Naive thymus-derived CD4-positive, alpha-beta T cell (primary cell): ENCODE data around the gene LMOD2. TPM values are rescaled to one million over a fixed set of nuclear protein-coding genes. Genes with fewer than 3 reads are reported as not detected.

Source experiments
- ATAC-seq: fragments of 150-1000 bp; cut with Tn5 transposase; 2 replicates; pipeline ENCODE4 v1.10.0; 2021; ENCODE audit warnings: mild to moderate bottlenecking, moderate library complexity
- CTCF ChIA-PET: fragments of 350-600 bp; sonication (Branson Sonifier 250); formaldehyde crosslinking; loops from one replicate; lab custom pipeline; 2021; ENCODE audit warnings: antibody characterized with exemption; lab: Charles Lee
- POLR2A ChIA-PET: fragments of 350-600 bp; sonication (Branson Sonifier 250); formaldehyde crosslinking; loops from one replicate; lab custom pipeline; 2021; ENCODE audit warnings: antibody characterized with exemption, inconsistent platforms; lab: Charles Lee
- DNase-seq, 9 donors: peaks; one replicate each; pipeline versions ENCODE4 v3.0.0 to v3.0.0-alpha.2; 2020 to 2022; ENCODE audit warnings: mixed read lengths in 1 of 9
- H3K27ac ChIP-seq: one replicate; pipeline ENCODE4 v1.7.0; 2013; ENCODE audit warnings: mild to moderate bottlenecking, low read depth, low read length, moderate library complexity
- H3K27me3 ChIP-seq, 2 donors: one replicate each; pipeline ENCODE4 v1.7.0; 2013; ENCODE audit warnings: low read length in 2 of 2, mild to moderate bottlenecking in 2 of 2, moderate library complexity in 2 of 2; ENCODE audit not compliant: control insufficient read depth in 2 of 2, insufficient read depth in 2 of 2
- H3K36me3 ChIP-seq, 3 experiments: 1 replicate in 2 of 3; 2 replicates in 1 of 3; pipeline ENCODE4 v1.7.0; 2013; ENCODE audit warnings: low read length in 3 of 3, mild to moderate bottlenecking in 3 of 3, moderate library complexity in 1 of 3; ENCODE audit not compliant: insufficient read depth in 3 of 3, control insufficient read depth in 2 of 3
- H3K4me1 ChIP-seq, 2 donors: one replicate each; pipeline ENCODE4 v1.7.0; 2013; ENCODE audit warnings: low read length in 2 of 2, mild to moderate bottlenecking in 2 of 2, moderate library complexity in 1 of 2; ENCODE audit not compliant: control insufficient read depth in 2 of 2, insufficient read depth in 2 of 2
- H3K4me3 ChIP-seq: 2 replicates; pipeline ENCODE4 v1.7.0; 2013; ENCODE audit warnings: mild to moderate bottlenecking, low read length
- H3K9me3 ChIP-seq, 3 experiments: 1 replicate in 2 of 3; 2 replicates in 1 of 3; pipeline ENCODE4 v1.7.0; 2013; ENCODE audit warnings: low read length in 3 of 3; ENCODE audit not compliant: control insufficient read depth in 2 of 3
- H3K27ac Mint-ChIP-seq, 9 donors: one replicate each; pipeline ENCODE4 v1.8.0; 2020 to 2022; ENCODE audit warnings: mixed read lengths in 9 of 9, mild to moderate bottlenecking in 8 of 9, moderate library complexity in 5 of 9, inconsistent platforms in 2 of 9
- H3K27me3 Mint-ChIP-seq, 5 donors: one replicate each; pipeline ENCODE4 v1.8.0; 2021 to 2022; ENCODE audit warnings: mixed read lengths in 5 of 5, mild to moderate bottlenecking in 1 of 5
- H3K36me3 Mint-ChIP-seq, 5 donors: one replicate each; pipeline ENCODE4 v1.8.0; 2020 to 2022; ENCODE audit warnings: mixed read lengths in 5 of 5, mild to moderate bottlenecking in 3 of 5, inconsistent platforms in 1 of 5
- H3K4me1 Mint-ChIP-seq, 7 donors: one replicate each; pipeline ENCODE4 v1.8.0; 2020 to 2022; ENCODE audit warnings: mixed read lengths in 7 of 7, mild to moderate bottlenecking in 3 of 7, inconsistent platforms in 1 of 7
- H3K4me3 Mint-ChIP-seq, 10 donors: one replicate each; pipeline ENCODE4 v1.8.0; 2020 to 2022; ENCODE audit warnings: mild to moderate bottlenecking in 10 of 10, mixed read lengths in 10 of 10, moderate library complexity in 6 of 10, inconsistent platforms in 2 of 10
- H3K9me3 Mint-ChIP-seq, 11 donors: one replicate each; pipeline ENCODE4 v1.8.0; 2020 to 2022; ENCODE audit warnings: mixed read lengths in 11 of 11, mild to moderate bottlenecking in 4 of 11, inconsistent platforms in 1 of 11, moderate library complexity in 1 of 11
- intact Hi-C, 2 donors: fragments of 100-400 bp; cut with micrococcal nuclease; formaldehyde crosslinking; loops; one replicate each; pipeline ENCODE4 v1.15.1; 2023
- polyA plus RNA-seq, 2 donors: library from polyadenylated mRNA; unstranded; fragments of 300-500 nt; fragmentation: Illumina TruSeq; gene quantifications; one replicate each; pipeline ENCODE4 v1.2.3, GENCODE V29; 2021
- total RNA-seq, 6 experiments: library from RNA in 5 of 6; stranded (reverse) in 5 of 6; gene quantifications; 1 replicate in 5 of 6; 2 replicates in 1 of 6; pipeline ENCODE4 v1.2.3 and lab custom pipeline; 2021 to 2026

LMOD2 gene
- total and polyA plus RNA-seq, 7 experiments from 2014 or later = 0.13 to 0.44 TPM; not detected in 5

- no peaks in the 10 kb centered on the region for H3K9me3 ChIP-seq
- no peak overlapping the region for H3K4me3 Mint-ChIP-seq
- no peaks in the 10 kb centered on the region for H3K36me3 ChIP-seq
- intact Hi-C loops = no loop called here
- peaks cover 0 to 3% (median 0%) of the 10 kb centered on the region in 7 donors for H3K4me1 Mint-ChIP-seq
- H3K27ac Mint-ChIP-seq = no peak overlapping the region
- POLR2A ChIA-PET = no interaction called here
- no peak for DNase-seq
- CTCF ChIA-PET = no interaction called here
- peaks cover 14 to 39% (median 26%) of the 10 kb centered on the region in 5 donors for H3K27me3 Mint-ChIP-seq
- H3K4me3 ChIP-seq = no peak overlapping the region
- no peak overlapping the region for H3K27ac ChIP-seq
- H3K4me1 ChIP-seq = no peaks in the 10 kb centered on the region
- H3K36me3 Mint-ChIP-seq = peaks cover 0 to 4% (median 0%) of the 10 kb centered on the region in 5 donors
- no peak for ATAC-seq
- H3K9me3 Mint-ChIP-seq = no peaks in the 10 kb centered on the region
- no peaks in the 10 kb centered on the region for H3K27me3 ChIP-seq
These were observed 7.1 kb downstream of the LMOD2 start for GRCh38 chr7:123662755-123663154.

GRCh38 chr7:123663200-123663599 lies 7.5 kb downstream of the LMOD2 start:
- no peaks in the 10 kb centered on the region for H3K9me3 Mint-ChIP-seq
- H3K4me3 Mint-ChIP-seq = no peak overlapping the region
- peaks cover 0 to 3% (median 0%) of the 10 kb centered on the region in 7 donors for H3K4me1 Mint-ChIP-seq
- CTCF ChIA-PET = no interaction called here
- H3K36me3 ChIP-seq = no peaks in the 10 kb centered on the region
- no peak overlapping the region for H3K27ac ChIP-seq
- POLR2A ChIA-PET = no interaction called here
- no peak overlapping the region for H3K4me3 ChIP-seq
- no peak overlapping the region for H3K27ac Mint-ChIP-seq
- no peak for DNase-seq
- intact Hi-C loops = no loop called here
- H3K27me3 Mint-ChIP-seq = peaks cover 14 to 39% (median 26%) of the 10 kb centered on the region in 5 donors
- no peaks in the 10 kb centered on the region for H3K4me1 ChIP-seq
- no peaks in the 10 kb centered on the region for H3K9me3 ChIP-seq
- no peaks in the 10 kb centered on the region for H3K27me3 ChIP-seq
- ATAC-seq = no peak
- peaks cover 0 to 4% (median 0%) of the 10 kb centered on the region in 5 donors for H3K36me3 Mint-ChIP-seq

GRCh38 chr7:123665157-123665556 lies 9.5 kb downstream of the LMOD2 start:
- Mint-ChIP-seq H3K27ac (no peak overlapping the region), H3K4me3 (no peak overlapping the region), H3K4me1 (peaks cover 0 to 3% (median 0%) of the 10 kb centered on the region in 7 donors), H3K27me3 (peaks cover 8 to 32% (median 19%) of the 10 kb centered on the region in 5 donors), H3K36me3 (peaks cover 0 to 4% (median 0%) of the 10 kb centered on the region in 5 donors), H3K9me3 (peaks cover 0 to 2% (median 0%) of the 10 kb centered on the region in 11 donors)
- intact Hi-C loops = no loop called here
- ChIA-PET POLR2A (no interaction called here), CTCF (no interaction called here)
- ATAC-seq (no peak), DNase-seq (no peak)
- Histone ChIP-seq H3K27ac (no peak overlapping the region), H3K4me1 (no peaks in the 10 kb centered on the region), H3K9me3 (no peaks in the 10 kb centered on the region), H3K36me3 (no peaks in the 10 kb centered on the region), H3K4me3 (no peak overlapping the region), H3K27me3 (no peaks in the 10 kb centered on the region)

DNA sequence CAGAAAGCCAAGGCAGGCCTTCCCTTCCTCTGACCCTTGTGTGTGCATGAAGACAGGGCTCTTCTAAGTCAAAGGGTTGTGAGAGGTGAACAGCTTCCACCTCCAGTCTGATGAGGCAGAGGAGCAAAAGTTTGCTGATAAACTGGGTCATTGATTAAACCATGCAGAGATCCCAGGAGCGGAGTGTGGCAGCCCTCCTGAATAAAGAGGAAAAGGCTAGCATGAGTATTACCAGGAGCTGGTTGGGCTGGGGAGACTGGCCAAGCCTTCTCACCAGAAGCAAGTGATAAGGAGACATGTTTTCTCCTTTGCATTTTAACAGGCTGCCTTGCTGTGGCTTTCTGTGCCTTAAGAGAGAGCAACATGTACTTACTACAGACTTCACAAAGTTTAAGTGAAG lies 10.2 kb downstream of the LMOD2 start:
- Histone ChIP-seq H3K36me3 (no peaks in the 10 kb centered on the region), H3K4me3 (no peak overlapping the region), H3K27me3 (no peaks in the 10 kb centered on the region), H3K27ac (no peak overlapping the region), H3K4me1 (no peaks in the 10 kb centered on the region), H3K9me3 (no peaks in the 10 kb centered on the region)
- H3K27ac Mint-ChIP-seq = no peak overlapping the region
- ChIA-PET CTCF (no interaction called here), POLR2A (no interaction called here)
- intact Hi-C loops = no loop called here
- ATAC-seq = no peak
- DNase-seq = no peak
- peaks cover 0 to 3% (median 0%) of the 10 kb centered on the region in 7 donors for H3K4me1 Mint-ChIP-seq
- H3K36me3 Mint-ChIP-seq = peaks cover 0 to 4% (median 0%) of the 10 kb centered on the region in 5 donors
- no peak overlapping the region for H3K4me3 Mint-ChIP-seq
- H3K9me3 Mint-ChIP-seq = peaks cover 0 to 2% (median 0%) of the 10 kb centered on the region in 11 donors
- peaks cover 4 to 29% (median 18%) of the 10 kb centered on the region in 5 donors for H3K27me3 Mint-ChIP-seq

GRCh38 chr7:123666492-123666891 lies 10.8 kb downstream of the LMOD2 start:
- intact Hi-C loops = no loop called here
- H3K4me3 ChIP-seq = no peak overlapping the region
- Mint-ChIP-seq H3K27me3 (peaks cover 4 to 23% (median 15%) of the 10 kb centered on the region in 5 donors), H3K9me3 (peaks cover 0 to 2% (median 0%) of the 10 kb centered on the region in 11 donors), H3K36me3 (peaks cover 0 to 4% (median 0%) of the 10 kb centered on the region in 5 donors), H3K27ac (no peak overlapping the region), H3K4me3 (no peak overlapping the region), H3K4me1 (peaks cover 0 to 3% (median 0%) of the 10 kb centered on the region in 7 donors)
- H3K9me3 ChIP-seq = no peaks in the 10 kb centered on the region
- CTCF ChIA-PET = no interaction called here
- no peaks in the 10 kb centered on the region for H3K4me1 ChIP-seq
- ATAC-seq (no peak), DNase-seq (no peak)
- no peaks in the 10 kb centered on the region for H3K27me3 ChIP-seq
- H3K36me3 ChIP-seq = no peaks in the 10 kb centered on the region
- no peak overlapping the region for H3K27ac ChIP-seq
- POLR2A ChIA-PET = interaction anchor here (0.7 kb wide), 1 partner anchor 1345 kb away, joined by 3 read pairs; no protein-coding TSS in a partner anchor

GRCh38 chr7:123669485-123669884 lies 13.8 kb downstream of the LMOD2 start:
- CTCF ChIA-PET = no interaction called here

DNA sequence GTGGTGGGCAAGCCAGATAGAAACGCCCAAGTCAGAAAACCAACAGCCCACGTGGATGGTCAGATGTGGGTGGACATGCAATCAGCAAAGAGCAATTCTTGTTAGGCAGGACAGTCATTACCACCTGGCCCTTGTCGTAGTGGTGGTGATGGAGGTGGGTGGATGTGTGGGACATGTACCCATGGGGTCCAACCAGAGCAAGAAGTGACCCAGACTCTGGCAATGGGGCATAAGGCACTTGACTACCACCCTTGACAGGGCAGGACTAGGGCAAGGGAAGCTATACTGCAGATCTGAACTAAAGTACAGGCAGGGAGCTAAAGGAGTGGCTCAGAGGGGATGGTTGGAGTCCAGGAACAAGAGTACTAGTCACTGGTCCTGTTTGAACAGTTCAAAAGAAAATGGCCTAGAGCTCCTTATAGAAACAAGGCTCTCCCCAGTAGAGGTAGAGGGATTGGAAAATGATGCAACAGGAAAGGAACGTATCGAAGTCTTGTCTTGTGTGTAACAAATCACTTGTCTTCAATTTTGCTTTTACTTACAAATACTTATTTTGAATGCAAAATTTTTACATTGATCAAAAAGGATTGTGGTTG lies 17.6 kb downstream of the LMOD2 start:
- no peak for DNase-seq
- H3K36me3 ChIP-seq = no peaks in the 10 kb centered on the region
- no peak overlapping the region for H3K27ac ChIP-seq
- intact Hi-C loops = no loop called here
- no peak overlapping the region for H3K4me3 ChIP-seq
- H3K9me3 ChIP-seq = no peaks in the 10 kb centered on the region
- no peaks in the 10 kb centered on the region for H3K27me3 ChIP-seq
- no peaks in the 10 kb centered on the region for H3K36me3 Mint-ChIP-seq
- H3K27me3 Mint-ChIP-seq = no peaks in the 10 kb centered on the region
- peaks cover 0 to 2% (median 0%) of the 10 kb centered on the region in 11 donors for H3K9me3 Mint-ChIP-seq
- ChIA-PET CTCF (interaction anchor here (0.6 kb wide), 1 partner anchor 9 kb away, joined by 3 read pairs; no protein-coding TSS in a partner anchor), POLR2A (no interaction called here)
- no peak overlapping the region for H3K4me3 Mint-ChIP-seq
- no peak for ATAC-seq
- H3K4me1 Mint-ChIP-seq = peaks cover 0 to 2% (median 0%) of the 10 kb centered on the region in 7 donors
- H3K27ac Mint-ChIP-seq = peak overlapping the region in 1 of 9 donors; percentile 34
- H3K4me1 ChIP-seq = no peaks in the 10 kb centered on the region

More at GRCh38 chr7:123669485-123669884, 13.8 kb downstream of the LMOD2 start:
- intact Hi-C loops = no loop called here
- Histone ChIP-seq H3K4me1 (no peaks in the 10 kb centered on the region), H3K27ac (no peak overlapping the region), H3K4me3 (no peak overlapping the region), H3K27me3 (no peaks in the 10 kb centered on the region), H3K36me3 (no peaks in the 10 kb centered on the region), H3K9me3 (no peaks in the 10 kb centered on the region)
- Mint-ChIP-seq H3K27ac (no peak overlapping the region), H3K36me3 (no peaks in the 10 kb centered on the region), H3K4me1 (peaks cover 0 to 2% (median 0%) of the 10 kb centered on the region in 7 donors), H3K4me3 (no peak overlapping the region), H3K27me3 (peaks cover 0 to 4% (median 0%) of the 10 kb centered on the region in 5 donors), H3K9me3 (peaks cover 0 to 2% (median 0%) of the 10 kb centered on the region in 11 donors)
- POLR2A ChIA-PET = no interaction called here
- DNase-seq = no peak
- ATAC-seq = no peak
